ENCODE measurements around the gene AQP6. TPM values are rescaled to one million over a fixed set of nuclear protein-coding genes. Genes with fewer than 3 reads are reported as not detected.

Gene AQP6
- total RNA-seq, 1 experiment from 2014 or later = 0.09 TPM

DNA sequence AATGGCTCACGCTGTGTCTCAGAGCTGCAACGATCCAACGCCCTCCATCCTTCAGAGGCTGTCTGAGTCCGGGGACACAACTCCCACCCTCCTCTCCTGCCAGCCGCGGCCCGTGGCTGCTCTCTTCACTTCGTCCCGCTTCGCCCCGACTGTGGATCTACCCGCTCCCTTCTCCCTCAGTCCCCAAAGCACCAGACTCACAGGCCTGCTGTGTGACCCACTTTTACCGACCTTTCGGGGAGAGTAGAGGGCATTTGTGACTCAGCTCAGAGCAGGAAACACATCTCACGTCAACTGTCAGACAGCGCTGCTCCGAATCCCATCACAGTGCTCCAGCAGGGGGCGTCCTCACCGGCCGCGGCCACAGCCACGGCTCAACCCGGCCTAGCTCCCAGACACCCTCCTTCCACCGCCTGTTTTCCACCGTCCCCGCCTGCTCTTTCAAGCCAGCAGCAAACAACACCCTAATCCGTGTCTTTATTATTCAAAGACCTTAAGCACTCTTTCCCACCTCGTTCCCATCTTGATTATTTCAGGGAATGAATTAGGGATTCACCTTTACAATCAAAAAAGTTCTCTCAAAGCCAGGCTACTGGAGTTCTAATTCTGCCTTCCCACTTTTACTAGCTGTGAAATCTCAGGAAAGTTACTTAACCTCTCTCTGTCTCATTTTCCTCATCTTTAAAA, 27.2 kb upstream of the AQP6 start (continued):
- TF ChIP-seq, protein P1, sequence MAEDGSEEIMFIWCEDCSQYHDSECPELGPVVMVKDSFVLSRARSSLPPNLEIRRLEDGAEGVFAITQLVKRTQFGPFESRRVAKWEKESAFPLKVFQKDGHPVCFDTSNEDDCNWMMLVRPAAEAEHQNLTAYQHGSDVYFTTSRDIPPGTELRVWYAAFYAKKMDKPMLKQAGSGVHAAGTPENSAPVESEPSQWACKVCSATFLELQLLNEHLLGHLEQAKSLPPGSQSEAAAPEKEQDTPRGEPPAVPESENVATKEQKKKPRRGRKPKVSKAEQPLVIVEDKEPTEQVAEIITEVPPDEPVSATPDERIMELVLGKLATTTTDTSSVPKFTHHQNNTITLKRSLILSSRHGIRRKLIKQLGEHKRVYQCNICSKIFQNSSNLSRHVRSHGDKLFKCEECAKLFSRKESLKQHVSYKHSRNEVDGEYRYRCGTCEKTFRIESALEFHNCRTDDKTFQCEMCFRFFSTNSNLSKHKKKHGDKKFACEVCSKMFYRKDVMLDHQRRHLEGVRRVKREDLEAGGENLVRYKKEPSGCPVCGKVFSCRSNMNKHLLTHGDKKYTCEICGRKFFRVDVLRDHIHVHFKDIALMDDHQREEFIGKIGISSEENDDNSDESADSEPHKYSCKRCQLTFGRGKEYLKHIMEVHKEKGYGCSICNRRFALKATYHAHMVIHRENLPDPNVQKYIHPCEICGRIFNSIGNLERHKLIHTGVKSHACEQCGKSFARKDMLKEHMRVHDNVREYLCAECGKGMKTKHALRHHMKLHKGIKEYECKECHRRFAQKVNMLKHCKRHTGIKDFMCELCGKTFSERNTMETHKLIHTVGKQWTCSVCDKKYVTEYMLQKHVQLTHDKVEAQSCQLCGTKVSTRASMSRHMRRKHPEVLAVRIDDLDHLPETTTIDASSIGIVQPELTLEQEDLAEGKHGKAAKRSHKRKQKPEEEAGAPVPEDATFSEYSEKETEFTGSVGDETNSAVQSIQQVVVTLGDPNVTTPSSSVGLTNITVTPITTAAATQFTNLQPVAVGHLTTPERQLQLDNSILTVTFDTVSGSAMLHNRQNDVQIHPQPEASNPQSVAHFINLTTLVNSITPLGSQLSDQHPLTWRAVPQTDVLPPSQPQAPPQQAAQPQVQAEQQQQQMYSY (CRISPR knock-in tag; IDR thresholded peaks at IDR 0.05) = 0 out of 2 replicates have a peak, but pooled peaks have one; percentile 44
- no peak for TF ChIP-seq FOXP1 (CRISPR knock-in tag; IDR thresholded peaks at IDR 0.05; ENCODE audit: borderline replicate concordance)
- TF ChIP-seq TEAD4 (CRISPR knock-in tag; IDR thresholded peaks at IDR 0.05) = no peak
- TF ChIP-seq NFE2L1 (CRISPR knock-in tag; IDR thresholded peaks at IDR 0.05) = peak; percentile 31; the same call in 1 of the 2 replicates
- TF ChIP-seq, protein P2, sequence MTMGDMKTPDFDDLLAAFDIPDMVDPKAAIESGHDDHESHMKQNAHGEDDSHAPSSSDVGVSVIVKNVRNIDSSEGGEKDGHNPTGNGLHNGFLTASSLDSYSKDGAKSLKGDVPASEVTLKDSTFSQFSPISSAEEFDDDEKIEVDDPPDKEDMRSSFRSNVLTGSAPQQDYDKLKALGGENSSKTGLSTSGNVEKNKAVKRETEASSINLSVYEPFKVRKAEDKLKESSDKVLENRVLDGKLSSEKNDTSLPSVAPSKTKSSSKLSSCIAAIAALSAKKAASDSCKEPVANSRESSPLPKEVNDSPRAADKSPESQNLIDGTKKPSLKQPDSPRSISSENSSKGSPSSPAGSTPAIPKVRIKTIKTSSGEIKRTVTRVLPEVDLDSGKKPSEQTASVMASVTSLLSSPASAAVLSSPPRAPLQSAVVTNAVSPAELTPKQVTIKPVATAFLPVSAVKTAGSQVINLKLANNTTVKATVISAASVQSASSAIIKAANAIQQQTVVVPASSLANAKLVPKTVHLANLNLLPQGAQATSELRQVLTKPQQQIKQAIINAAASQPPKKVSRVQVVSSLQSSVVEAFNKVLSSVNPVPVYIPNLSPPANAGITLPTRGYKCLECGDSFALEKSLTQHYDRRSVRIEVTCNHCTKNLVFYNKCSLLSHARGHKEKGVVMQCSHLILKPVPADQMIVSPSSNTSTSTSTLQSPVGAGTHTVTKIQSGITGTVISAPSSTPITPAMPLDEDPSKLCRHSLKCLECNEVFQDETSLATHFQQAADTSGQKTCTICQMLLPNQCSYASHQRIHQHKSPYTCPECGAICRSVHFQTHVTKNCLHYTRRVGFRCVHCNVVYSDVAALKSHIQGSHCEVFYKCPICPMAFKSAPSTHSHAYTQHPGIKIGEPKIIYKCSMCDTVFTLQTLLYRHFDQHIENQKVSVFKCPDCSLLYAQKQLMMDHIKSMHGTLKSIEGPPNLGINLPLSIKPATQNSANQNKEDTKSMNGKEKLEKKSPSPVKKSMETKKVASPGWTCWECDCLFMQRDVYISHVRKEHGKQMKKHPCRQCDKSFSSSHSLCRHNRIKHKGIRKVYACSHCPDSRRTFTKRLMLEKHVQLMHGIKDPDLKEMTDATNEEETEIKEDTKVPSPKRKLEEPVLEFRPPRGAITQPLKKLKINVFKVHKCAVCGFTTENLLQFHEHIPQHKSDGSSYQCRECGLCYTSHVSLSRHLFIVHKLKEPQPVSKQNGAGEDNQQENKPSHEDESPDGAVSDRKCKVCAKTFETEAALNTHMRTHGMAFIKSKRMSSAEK (CRISPR knock-in tag; IDR thresholded peaks at IDR 0.05; ENCODE audit: borderline replicate concordance) = 0 out of 2 replicates have a peak, but pooled peaks have one; percentile 20
- TF ChIP-seq ZNF416 (CRISPR knock-in tag; IDR thresholded peaks at IDR 0.05) = no peak

DNA sequence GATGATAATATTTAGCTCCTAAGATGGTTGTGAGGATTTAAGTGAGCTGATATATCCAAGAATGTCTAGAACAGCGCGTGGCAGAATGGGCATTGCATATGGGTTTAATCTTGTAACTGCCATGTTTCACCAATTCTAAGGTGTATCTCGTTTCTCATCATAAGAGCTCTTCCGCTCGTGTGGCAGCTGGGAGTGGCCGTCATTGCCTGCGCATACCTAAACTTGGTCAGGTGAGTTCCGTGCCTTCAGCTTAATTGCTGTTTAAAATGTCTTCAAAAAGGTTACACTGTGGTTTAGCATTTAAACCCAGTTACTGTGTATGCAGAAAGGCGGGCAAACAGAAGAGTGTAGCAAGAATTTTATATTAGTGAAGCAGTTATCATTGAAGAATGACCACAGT, 26.7 kb upstream of the AQP6 start:
- H3K36me3 Mint-ChIP-seq = no peaks in the 10 kb centered on the region
- H3K27me3 Mint-ChIP-seq (ENCODE audit: low read depth) = peaks cover 9% of the 10 kb centered on the region; the same call in 1 of the 2 replicates
- H3K9me3 Mint-ChIP-seq = no peaks in the 10 kb centered on the region
- peaks cover 40% of the 10 kb centered on the region for H3K4me1 Mint-ChIP-seq
- ChIA-PET POLR2A (interaction anchor here (0.8 to 1.3 kb wide), 2 partner anchors 13 to 118 kb away, joined by 3 to 4 read pairs; partner anchors contain the start of gene NCKAP5L), CTCF (interaction anchor here (0.5 to 8.2 kb wide), 62 partner anchors 9 to 1178 kb away, joined by 3 to 168 read pairs (median 6); partner anchors contain the start of genes AQP5, AQP6, BCDIN3D and CERS5)
- ATAC-seq (0 out of 2 replicates have a peak, but pooled peaks have one; percentile 7), DNase-seq (ENCODE audit: low spot score) (no peak)
- peak overlapping the region; percentile 61; the same call in 1 of the 2 replicates for H3K4me3 Mint-ChIP-seq
- H3K27ac Mint-ChIP-seq = peak overlapping the region; percentile 85
- TF ChIP-seq, protein P3, sequence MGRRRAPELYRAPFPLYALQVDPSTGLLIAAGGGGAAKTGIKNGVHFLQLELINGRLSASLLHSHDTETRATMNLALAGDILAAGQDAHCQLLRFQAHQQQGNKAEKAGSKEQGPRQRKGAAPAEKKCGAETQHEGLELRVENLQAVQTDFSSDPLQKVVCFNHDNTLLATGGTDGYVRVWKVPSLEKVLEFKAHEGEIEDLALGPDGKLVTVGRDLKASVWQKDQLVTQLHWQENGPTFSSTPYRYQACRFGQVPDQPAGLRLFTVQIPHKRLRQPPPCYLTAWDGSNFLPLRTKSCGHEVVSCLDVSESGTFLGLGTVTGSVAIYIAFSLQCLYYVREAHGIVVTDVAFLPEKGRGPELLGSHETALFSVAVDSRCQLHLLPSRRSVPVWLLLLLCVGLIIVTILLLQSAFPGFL (CRISPR knock-in tag; IDR thresholded peaks at IDR 0.05; ENCODE audit: borderline replicate concordance) = no peak
- TF ChIP-seq NR2C2 (CRISPR knock-in tag; IDR thresholded peaks at IDR 0.05) (no peak), NR3C1 (CRISPR knock-in tag; conservative IDR thresholded peaks at IDR 0.05; ENCODE audit: low read depth) (no peak), ATF1 (CRISPR knock-in tag; IDR thresholded peaks at IDR 0.05) (no peak), ZNF396 (CRISPR knock-in tag; IDR thresholded peaks at IDR 0.05; ENCODE audit: borderline replicate concordance) (no peak), ZNF423 (CRISPR knock-in tag; IDR thresholded peaks at IDR 0.05) (no peak), NR1H2 (CRISPR knock-in tag; IDR thresholded peaks at IDR 0.05) (no peak)
- TF ChIP-seq, protein P4, sequence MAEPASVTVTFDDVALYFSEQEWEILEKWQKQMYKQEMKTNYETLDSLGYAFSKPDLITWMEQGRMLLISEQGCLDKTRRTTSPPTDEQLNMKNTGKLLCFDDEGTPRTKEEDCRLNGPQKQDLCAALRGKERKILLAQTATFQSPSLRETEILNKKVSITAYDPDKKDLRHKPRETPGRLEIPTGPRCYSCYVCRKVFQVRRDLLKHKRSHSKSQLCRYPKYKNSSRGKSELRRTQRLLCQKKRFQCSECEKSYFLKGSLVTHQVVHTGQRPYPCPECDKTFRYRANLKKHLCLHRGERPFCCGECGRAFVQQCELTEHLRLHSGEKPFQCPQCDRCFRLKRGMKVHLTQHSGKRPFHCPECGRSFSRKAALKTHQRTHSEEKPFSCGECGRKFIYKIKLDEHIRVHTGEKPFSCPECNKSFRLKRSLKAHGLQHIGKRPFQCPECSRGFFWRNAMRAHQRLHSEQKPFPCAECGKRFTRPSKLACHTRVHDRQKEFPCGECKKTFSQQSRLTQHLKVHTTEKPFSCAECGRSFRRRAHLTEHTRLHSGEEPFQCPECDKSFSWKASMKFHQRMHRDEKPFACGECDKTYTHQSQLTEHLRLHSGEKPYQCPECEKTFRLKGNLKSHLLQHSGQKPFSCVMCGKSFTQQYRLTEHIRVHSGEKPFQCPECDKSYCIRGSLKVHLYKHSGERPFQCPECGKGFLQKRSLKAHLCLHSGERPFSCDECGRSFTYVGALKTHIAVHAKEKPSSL (CRISPR knock-in tag; conservative IDR thresholded peaks at IDR 0.05) = no peak
- TF ChIP-seq, protein P2 (CRISPR knock-in tag; IDR thresholded peaks at IDR 0.05; ENCODE audit: borderline replicate concordance) = no peak
- TF ChIP-seq, protein P5, sequence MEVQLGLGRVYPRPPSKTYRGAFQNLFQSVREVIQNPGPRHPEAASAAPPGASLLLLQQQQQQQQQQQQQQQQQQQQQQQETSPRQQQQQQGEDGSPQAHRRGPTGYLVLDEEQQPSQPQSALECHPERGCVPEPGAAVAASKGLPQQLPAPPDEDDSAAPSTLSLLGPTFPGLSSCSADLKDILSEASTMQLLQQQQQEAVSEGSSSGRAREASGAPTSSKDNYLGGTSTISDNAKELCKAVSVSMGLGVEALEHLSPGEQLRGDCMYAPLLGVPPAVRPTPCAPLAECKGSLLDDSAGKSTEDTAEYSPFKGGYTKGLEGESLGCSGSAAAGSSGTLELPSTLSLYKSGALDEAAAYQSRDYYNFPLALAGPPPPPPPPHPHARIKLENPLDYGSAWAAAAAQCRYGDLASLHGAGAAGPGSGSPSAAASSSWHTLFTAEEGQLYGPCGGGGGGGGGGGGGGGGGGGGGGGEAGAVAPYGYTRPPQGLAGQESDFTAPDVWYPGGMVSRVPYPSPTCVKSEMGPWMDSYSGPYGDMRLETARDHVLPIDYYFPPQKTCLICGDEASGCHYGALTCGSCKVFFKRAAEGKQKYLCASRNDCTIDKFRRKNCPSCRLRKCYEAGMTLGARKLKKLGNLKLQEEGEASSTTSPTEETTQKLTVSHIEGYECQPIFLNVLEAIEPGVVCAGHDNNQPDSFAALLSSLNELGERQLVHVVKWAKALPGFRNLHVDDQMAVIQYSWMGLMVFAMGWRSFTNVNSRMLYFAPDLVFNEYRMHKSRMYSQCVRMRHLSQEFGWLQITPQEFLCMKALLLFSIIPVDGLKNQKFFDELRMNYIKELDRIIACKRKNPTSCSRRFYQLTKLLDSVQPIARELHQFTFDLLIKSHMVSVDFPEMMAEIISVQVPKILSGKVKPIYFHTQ (CRISPR knock-in tag; IDR thresholded peaks at IDR 0.05) = no peak

Data from WTC11 (cell line).